Activated naive CD8-positive, alpha-beta T cell treated with anti-CD3 and anti-CD28 coated beads, Interleukin-2, amount 10 ng/mL, durations not matched to agents 7 days and 5 days (primary cell): ENCODE measurements around the gene RGL2. TPM values are rescaled to one million over a fixed set of nuclear protein-coding genes. Genes with fewer than 3 reads are reported as not detected.

Source experiments
- ATAC-seq: fragments of 150-1000 bp; cut with Tn5 transposase; one replicate; pipeline ENCODE4 v1.10.0; 2021; ENCODE audit warnings: low read depth, moderate library complexity
- POLR2A ChIA-PET: fragments of 350-600 bp; sonication (Branson Sonifier 250); formaldehyde crosslinking; loops from one replicate; lab custom pipeline; 2021; ENCODE audit warnings: antibody characterized with exemption; lab: Charles Lee
- DNase-seq: peaks from one replicate; pipeline ENCODE4 v3.0.0; 2021
- H3K27ac Mint-ChIP-seq: one replicate; pipeline ENCODE4 v1.8.0; 2022; ENCODE audit warnings: mild to moderate bottlenecking, mixed read lengths
- H3K27me3 Mint-ChIP-seq: one replicate; pipeline ENCODE4 v1.8.0; 2022; ENCODE audit warnings: mild to moderate bottlenecking, moderate library complexity, mixed read lengths
- H3K36me3 Mint-ChIP-seq: one replicate; pipeline ENCODE4 v1.8.0; 2021; ENCODE audit warnings: mild to moderate bottlenecking, mixed read lengths
- H3K4me1 Mint-ChIP-seq: one replicate; pipeline ENCODE4 v1.8.0; 2021; ENCODE audit warnings: mixed read lengths
- H3K4me3 Mint-ChIP-seq: one replicate; pipeline ENCODE4 v1.8.0; 2022; ENCODE audit warnings: mild to moderate bottlenecking, moderate library complexity, mixed read lengths
- H3K9me3 Mint-ChIP-seq: one replicate; pipeline ENCODE4 v1.8.0; 2021; ENCODE audit warnings: mixed read lengths
- total RNA-seq, 2 experiments: library from RNA; stranded (reverse); gene quantifications; one replicate each; pipeline ENCODE4 v1.2.3, GENCODE V29; 2021

The RGL2 gene
- total RNA-seq, 2 experiments from 2014 or later = 65.4 to 65.5 TPM

DNA sequence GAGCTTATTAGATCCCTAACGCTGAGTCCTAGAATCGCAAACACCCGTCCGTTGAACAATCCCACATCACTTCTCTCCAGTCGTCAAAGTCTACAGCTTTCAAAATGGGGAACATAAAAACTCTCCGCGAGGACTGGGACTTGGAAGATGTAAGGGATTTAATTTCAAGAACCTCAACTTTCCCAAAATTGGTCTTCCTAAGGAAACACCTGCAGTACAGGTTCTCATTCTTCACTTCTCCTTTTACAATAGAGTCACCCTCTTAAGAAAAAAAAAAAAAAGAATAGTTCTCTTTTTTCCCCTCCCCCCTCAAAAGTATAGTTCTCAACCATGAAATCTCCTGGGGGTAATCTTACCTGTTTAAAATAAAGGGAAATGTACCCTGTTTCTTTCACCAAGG, 25.4 kb upstream of the RGL2 start:
- POLR2A ChIA-PET = interaction anchor here (0.7 to 1.8 kb wide), 2 partner anchors 35 to 75 kb away, joined by 3 to 4 read pairs; partner anchors contain the start of genes PFDN6 and WDR46
- DNase-seq = no peak
- ATAC-seq = no peak

DNA sequence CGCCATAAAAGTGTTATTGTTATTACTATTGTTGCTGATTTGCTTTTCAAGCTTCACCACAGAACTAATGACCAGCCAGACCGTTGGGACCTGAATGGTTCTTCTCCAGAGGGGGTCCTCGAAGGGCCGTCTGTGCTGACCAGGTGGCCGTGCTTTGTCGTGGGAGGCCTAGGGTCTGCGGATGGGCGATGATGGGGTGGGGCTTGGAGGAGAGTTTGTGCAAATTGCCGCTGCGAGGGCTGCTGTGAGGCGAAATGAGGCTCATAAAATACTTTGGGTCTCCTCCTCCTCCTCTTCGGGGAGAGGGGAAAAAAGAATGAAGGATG, 24.8 kb upstream of the RGL2 start:
- H3K36me3 Mint-ChIP-seq = peaks cover 34% of the 10 kb centered on the region
- ATAC-seq (no peak), DNase-seq (peak; percentile 53)
- POLR2A ChIA-PET = interaction anchor here (0.5 to 1.8 kb wide), 3 partner anchors 34 to 228 kb away, joined by 3 to 4 read pairs (median 3); partner anchors contain the start of genes PFDN6 and WDR46
- H3K4me3 Mint-ChIP-seq = peak overlapping the region; percentile 100
- H3K9me3 Mint-ChIP-seq = no peaks in the 10 kb centered on the region
- H3K4me1 Mint-ChIP-seq = peaks cover 35% of the 10 kb centered on the region
- no peaks in the 10 kb centered on the region for H3K27me3 Mint-ChIP-seq
- peak overlapping the region; percentile 100 for H3K27ac Mint-ChIP-seq

More for the DNA sequence above, 25.4 kb upstream of the RGL2 start:
- H3K9me3 Mint-ChIP-seq = no peaks in the 10 kb centered on the region
- H3K4me1 Mint-ChIP-seq = peaks cover 30% of the 10 kb centered on the region
- H3K36me3 Mint-ChIP-seq = peaks cover 30% of the 10 kb centered on the region
- H3K4me3 Mint-ChIP-seq = peak overlapping the region; percentile 100
- H3K27ac Mint-ChIP-seq = peak overlapping the region; percentile 100
- H3K27me3 Mint-ChIP-seq = no peaks in the 10 kb centered on the region

DNA sequence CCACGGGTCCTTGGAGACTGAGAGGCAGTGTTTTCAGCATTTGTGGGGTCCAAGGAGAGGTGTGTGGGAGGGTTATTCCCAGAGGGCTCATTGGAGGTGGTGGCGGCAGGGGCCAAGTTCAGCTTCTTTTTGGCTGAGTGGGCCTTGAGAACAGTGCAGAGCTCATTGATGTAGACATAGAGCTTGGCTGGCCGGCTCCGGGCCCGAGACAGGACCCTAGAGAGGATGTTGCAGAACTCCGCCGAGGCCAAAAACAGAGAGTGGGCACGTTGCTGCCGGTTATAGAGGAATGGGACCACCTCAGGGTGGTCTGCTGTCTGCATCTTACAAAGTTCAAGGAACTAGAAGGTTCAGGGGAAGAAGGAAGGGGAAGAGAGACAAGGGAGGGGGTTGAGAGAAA, 22.5 kb upstream of the RGL2 start:
- ATAC-seq (no peak), DNase-seq (no peak)
- Mint-ChIP-seq H3K4me1 (peaks cover 50% of the 10 kb centered on the region), H3K27me3 (no peaks in the 10 kb centered on the region), H3K27ac (peak overlapping the region; percentile 100), H3K9me3 (no peaks in the 10 kb centered on the region), H3K36me3 (peaks cover 44% of the 10 kb centered on the region), H3K4me3 (peak overlapping the region; percentile 100)
- POLR2A ChIA-PET = no interaction called here

DNA sequence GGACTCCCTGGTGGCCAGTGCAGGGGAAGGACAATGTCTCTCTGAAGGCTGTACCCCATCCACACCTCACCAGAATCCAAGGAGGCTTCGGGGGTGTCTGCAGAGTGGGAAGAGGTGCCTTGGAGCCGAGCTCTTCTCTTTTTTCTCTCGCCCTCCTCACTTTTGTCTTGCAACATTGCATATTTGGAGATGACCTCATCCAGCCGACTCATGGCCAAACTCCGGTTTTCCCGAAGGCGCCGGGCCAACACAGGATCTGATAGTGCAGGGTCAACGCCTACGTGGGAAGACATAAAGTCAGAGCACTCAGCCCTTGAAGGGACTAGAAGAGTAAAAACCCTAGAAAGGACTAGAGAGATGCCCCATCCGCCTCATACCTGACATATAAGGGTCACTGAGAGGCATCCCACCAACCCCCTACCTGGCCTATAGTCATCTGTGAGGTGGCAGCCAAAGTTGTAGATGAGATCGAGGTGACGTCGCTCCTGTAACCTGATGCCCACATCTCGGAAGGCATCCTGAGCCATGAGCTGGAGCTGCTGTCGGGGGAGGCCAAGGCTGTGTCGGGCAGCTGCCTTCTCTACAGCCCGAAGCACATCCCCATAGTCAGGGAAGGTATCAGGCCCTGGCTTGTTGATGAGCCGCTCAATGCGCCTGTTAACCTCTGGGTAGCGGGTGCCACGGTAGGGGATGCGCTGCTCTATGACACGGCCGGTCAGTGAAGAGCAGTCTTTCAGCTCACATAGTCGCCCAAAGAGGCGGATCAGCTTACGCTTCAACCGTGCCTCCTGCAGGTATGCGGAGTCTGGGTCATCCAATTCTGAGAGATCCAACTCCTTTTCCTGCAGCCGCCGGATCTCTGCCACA, 21.8 kb upstream of the RGL2 start:
- peaks cover 45% of the 10 kb centered on the region for H3K36me3 Mint-ChIP-seq
- H3K4me1 Mint-ChIP-seq = peaks cover 51% of the 10 kb centered on the region

DNA sequence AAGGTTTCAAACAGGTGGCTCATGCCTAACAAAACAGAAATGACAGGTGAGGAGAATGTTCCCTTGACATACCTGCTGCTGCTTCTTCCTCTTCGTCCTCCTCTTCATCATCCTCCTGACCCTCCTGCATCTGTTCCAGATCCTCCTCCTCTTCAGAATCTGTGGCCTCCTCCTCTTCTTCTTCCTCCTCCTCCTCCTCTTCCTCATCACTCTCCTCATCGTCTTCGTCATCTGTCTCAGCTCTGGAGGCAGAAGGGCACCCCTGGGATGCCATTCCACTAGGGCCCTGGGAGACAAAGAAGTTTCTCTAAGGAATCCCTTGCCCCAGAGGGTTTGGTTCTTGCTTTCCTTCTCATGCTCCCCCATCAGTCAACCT, 21.2 kb upstream of the RGL2 start:
- POLR2A ChIA-PET = interaction anchor here (4.0 kb wide), 1 partner anchor 25 kb away, joined by 67 read pairs; no protein-coding TSS in a partner anchor
- Mint-ChIP-seq H3K9me3 (no peaks in the 10 kb centered on the region), H3K4me3 (peak overlapping the region; percentile 100), H3K27me3 (no peaks in the 10 kb centered on the region), H3K4me1 (peaks cover 51% of the 10 kb centered on the region), H3K36me3 (peaks cover 45% of the 10 kb centered on the region), H3K27ac (peak overlapping the region; percentile 67)
- DNase-seq (no peak), ATAC-seq (no peak)

More for the DNA sequence above, 21.8 kb upstream of the RGL2 start:
- Mint-ChIP-seq H3K27me3 (no peaks in the 10 kb centered on the region), H3K4me3 (peak overlapping the region; percentile 100), H3K9me3 (no peaks in the 10 kb centered on the region), H3K27ac (peak overlapping the region; percentile 100)
- POLR2A ChIA-PET = no interaction called here
- ATAC-seq = no peak
- DNase-seq = no peak

DNA sequence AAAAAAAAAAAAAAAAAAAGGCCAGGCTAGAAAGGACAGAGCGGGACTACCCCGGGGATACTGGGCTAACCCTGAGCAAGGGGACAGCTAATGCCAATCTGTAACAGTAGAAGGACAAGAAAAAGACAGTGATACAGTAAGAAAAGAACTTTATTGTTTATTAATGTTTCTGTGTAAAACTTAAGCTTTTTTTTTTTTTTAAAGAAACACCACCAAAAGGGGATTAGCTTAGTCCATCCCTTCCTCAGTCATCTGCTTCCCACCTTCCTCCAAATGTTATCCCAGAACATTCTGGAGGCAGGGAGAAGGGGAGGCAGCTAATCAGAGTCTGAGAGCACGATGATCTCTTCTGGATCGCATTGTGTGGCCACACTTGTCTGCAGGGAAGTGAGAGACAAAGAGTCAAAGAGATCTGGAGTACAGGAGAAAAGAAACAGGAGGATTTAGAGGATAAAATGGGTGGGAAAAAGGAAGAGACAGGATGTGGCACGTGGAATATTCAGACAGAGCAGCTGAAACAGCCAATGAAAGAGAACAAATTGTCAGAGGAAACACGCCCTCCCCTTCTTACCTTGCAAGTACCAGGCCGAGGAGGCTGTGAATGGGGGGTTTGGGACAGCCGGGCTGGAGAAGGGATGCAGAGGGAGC, 19.8 kb upstream of the RGL2 start:
- POLR2A ChIA-PET = interaction anchor here (0.7 to 4.0 kb wide), 15 partner anchors 8 to 350 kb away, joined by 3 to 67 read pairs (median 5); partner anchors contain the start of genes B3GALT4, CUTA, RGL2 and SYNGAP1
- no peak for ATAC-seq
- no peaks in the 10 kb centered on the region for H3K9me3 Mint-ChIP-seq

DNA sequence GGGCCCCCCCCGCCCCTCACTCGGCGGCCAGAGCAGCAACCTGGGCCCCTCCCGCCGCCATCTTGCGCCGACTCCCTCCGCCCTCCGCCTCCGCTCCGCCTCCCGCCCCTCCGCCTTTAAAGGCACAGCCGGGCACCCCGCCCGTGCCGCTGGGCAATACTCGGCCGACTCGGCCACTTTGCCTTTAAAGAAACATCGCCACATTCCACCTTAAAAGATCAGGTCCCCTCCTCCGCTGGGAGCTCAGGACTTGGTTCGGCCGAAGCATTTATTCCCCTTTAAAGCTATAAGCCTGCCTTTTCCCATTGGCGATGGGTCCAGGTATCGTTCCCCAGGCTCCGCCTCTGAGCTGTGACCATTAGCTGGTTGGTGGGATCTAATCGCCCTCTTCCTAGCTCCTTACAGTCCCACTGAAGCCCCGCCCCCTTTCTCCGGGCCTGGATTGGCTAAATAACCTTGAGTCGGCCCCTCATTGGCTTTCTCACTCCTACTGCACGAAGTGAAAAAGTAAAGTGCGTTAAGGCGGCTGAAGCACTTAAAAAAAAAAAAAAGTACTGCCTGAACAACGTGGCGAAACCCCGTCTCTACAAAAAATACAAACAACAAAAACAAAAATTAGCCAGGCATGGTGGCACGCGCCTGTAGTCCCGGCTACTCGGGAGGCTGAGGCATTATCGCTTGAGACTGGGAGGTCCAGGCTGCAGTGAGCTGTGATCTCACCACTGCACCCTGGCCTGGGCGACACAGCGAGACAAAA, 19.1 kb upstream of the RGL2 start, which contains the start of gene ZBTB22:
Gene ZBTB22, minus strand, starts transcription at position 76 of the 757 bp plus-strand sequence. CDS start 828 bp downstream, outside the sequence.
- DNase-seq (peak; percentile 94), ATAC-seq (peak; percentile 69)
- Mint-ChIP-seq H3K9me3 (no peaks in the 10 kb centered on the region), H3K4me1 (peaks cover 54% of the 10 kb centered on the region), H3K27me3 (no peaks in the 10 kb centered on the region), H3K36me3 (peaks cover 53% of the 10 kb centered on the region), H3K4me3 (peak within 1 kb of the TSS; percentile 100), H3K27ac (peak within 1 kb of the TSS; percentile 98)
- POLR2A ChIA-PET = interaction anchor here (0.7 to 4.0 kb wide), 21 partner anchors 9 to 473 kb away, joined by 3 to 67 read pairs (median 5); partner anchors contain the start of genes B3GALT4, CUTA, PFDN6 and RGL2

More for the DNA sequence above, 19.8 kb upstream of the RGL2 start:
- Mint-ChIP-seq H3K27ac (peak overlapping the region; percentile 98), H3K4me3 (peak overlapping the region; percentile 100), H3K27me3 (no peaks in the 10 kb centered on the region), H3K4me1 (peaks cover 54% of the 10 kb centered on the region), H3K36me3 (peaks cover 49% of the 10 kb centered on the region)
- no peak for DNase-seq

DNA sequence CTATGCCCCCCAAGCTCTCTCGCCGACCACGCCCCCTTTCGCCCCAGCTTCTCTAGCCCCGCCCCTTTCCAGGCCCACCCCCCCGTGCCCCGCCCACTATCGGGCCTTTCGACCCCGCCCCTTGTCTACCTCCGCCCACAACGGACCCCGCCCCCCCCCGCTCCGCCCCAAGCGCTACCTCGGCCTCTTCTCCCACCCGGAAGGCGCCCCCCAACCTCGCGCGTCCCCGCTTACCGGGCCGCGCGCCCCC, 18.6 kb upstream of the RGL2 start:
- DNase-seq (no peak), ATAC-seq (no peak)
- POLR2A ChIA-PET = interaction anchor here (0.7 to 4.0 kb wide), 18 partner anchors 9 to 472 kb away, joined by 3 to 67 read pairs (median 6); partner anchors contain the start of genes B3GALT4, CUTA, PFDN6 and RGL2
- Mint-ChIP-seq H3K27ac (peak overlapping the region; percentile 71), H3K27me3 (no peaks in the 10 kb centered on the region), H3K4me1 (peaks cover 57% of the 10 kb centered on the region), H3K9me3 (no peaks in the 10 kb centered on the region), H3K4me3 (peak overlapping the region; percentile 100), H3K36me3 (peaks cover 54% of the 10 kb centered on the region)

DNA sequence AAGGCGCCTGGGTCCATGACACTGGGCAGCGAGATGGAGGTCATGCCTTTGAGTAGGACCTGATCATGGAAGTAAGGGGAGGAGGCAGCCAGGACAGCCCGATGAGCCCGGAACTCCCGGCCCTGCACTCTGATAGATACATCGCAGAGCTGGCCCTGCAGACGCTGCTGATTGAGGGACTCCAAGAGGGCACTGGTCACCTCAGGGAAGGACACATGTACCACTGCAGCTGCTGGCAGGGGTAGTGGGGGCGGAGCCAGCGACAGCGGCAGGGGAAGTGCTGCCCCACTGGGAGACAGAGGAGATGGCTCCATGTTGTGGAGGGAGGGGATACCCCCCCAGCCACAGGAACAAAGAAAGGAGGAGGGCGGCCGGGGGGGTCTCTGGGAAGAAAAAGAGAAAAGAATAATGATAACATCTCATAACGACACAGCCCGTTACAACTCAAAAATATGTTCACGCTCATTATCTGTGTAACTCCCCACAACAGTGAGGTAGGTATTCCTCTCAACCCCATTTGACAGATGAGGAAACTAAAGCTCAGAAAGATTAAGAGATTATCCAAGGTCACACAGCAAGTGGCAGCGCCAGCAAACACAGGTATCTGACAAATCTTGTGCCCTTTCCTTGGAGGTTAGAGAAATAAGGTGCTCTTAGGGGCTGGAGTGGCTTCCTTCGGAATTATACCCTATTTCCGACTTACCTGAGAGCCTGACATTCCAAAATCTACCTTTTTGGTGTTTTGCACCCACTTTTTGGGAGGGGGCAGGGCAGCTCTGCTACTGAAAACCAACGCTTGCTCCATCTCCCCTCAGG, 18.1 kb upstream of the RGL2 start:
- H3K4me1 Mint-ChIP-seq = peaks cover 56% of the 10 kb centered on the region
- POLR2A ChIA-PET = interaction anchor here (0.7 to 4.0 kb wide), 12 partner anchors 8 to 472 kb away, joined by 3 to 67 read pairs (median 6); partner anchors contain the start of genes B3GALT4, CUTA, PFDN6 and RGL2
- peak overlapping the region; percentile 100 for H3K4me3 Mint-ChIP-seq
- peaks cover 54% of the 10 kb centered on the region for H3K36me3 Mint-ChIP-seq
- H3K9me3 Mint-ChIP-seq = no peaks in the 10 kb centered on the region
- no peaks in the 10 kb centered on the region for H3K27me3 Mint-ChIP-seq
- ATAC-seq = no peak
- peak overlapping the region; percentile 71 for H3K27ac Mint-ChIP-seq
- no peak for DNase-seq

DNA sequence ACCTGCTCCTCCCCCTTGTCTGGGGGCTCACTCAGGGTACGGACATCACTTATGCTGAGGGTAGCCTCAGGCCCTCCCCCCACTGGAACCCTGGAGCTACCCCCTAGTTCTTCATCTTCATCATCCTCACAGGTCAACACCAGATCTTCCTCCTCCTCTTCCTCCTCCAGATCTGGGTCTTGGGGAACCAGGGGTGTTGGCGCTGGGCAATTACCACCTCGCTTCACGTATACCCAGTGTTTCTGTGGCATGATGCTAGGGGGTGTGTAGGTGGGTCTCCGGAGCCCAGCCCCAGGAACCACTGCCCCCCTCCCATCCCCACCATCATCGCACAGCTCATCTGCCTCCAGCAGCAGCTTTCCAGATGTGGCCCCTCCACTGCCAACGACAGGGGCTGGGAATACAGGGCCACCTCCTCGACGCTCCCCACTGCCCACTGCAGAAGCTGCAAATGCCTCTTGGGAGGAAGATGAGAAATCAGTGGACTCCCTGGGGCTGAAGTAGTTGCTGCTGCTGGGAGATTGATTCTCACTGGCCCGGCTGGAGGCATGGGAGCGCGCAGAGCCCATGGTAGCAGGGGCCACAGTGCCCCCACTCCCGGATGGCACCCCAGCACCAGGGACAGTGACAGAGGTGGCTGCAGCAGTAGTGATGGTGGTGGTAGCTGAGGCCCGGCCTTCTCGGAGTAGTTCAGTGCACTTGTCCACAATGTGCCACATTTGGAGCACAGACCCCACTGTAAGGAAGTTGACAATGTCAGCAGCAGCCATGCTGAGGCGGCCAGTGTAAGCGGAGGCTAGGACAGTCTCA, 17.3 kb upstream of the RGL2 start:
- no peaks in the 10 kb centered on the region for H3K27me3 Mint-ChIP-seq
- H3K36me3 Mint-ChIP-seq = peaks cover 52% of the 10 kb centered on the region
- POLR2A ChIA-PET = interaction anchor here (1.1 to 4.0 kb wide), 3 partner anchors 18 to 108 kb away, joined by 3 to 67 read pairs (median 23); partner anchors contain the start of genes RGL2 and RING1
- ATAC-seq = no peak
- peak overlapping the region; percentile 98 for H3K4me3 Mint-ChIP-seq
- no peaks in the 10 kb centered on the region for H3K9me3 Mint-ChIP-seq
- no peak for DNase-seq
- H3K4me1 Mint-ChIP-seq = peaks cover 56% of the 10 kb centered on the region
- H3K27ac Mint-ChIP-seq = peak overlapping the region; percentile 65

DNA sequence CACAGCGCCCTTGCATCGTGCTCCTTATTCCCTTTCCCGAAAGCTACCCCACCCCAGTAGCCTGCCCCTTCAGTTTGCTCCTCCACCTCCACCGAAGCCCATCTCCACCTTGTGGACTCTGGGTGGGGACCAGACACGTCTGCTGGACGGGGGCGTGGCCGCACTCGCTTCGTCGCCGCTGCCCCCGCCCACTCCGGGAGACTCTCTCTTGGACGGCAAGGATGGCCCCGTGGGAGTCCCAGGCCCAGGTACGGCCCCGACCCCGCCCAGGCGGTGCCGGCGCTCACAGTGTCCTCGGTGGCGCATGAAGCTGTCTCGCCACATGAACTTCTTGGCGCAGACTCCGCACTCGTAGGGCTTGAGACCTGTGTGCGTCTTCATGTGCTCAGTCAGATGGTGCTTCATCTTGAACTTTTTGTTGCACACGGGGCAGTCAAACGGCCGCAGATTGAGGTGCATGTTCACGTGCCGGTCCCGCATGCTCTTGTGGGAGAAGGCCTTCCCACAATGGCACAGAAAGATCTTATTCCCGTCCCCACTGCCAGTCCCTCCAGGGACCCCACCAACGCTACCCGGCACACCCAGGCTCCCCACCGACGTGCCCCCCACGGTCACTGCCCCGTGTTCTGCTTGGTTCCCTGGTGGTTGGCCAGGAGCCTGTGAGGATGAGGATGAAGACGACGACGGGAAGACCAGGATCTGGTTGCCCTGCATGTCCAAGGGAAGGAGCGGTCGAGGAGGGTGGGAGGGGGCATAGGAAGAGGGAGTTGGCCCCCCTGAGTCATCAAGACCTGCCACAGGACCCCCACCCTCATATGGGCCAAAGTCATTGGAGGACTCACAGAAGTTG, 16.4 kb upstream of the RGL2 start:
- Mint-ChIP-seq H3K4me1 (peaks cover 53% of the 10 kb centered on the region), H3K27ac (peak overlapping the region; percentile 97), H3K36me3 (peaks cover 48% of the 10 kb centered on the region), H3K9me3 (no peaks in the 10 kb centered on the region), H3K27me3 (no peaks in the 10 kb centered on the region), H3K4me3 (peak overlapping the region; percentile 98)
- POLR2A ChIA-PET = interaction anchor here (1.2 kb wide), 1 partner anchor 29 kb away, joined by 4 read pairs; no protein-coding TSS in a partner anchor
- DNase-seq = no peak
- ATAC-seq = no peak
